C4-2B (cell line): ENCODE results near the gene MAP1B.

ENCODE experiments used
- ZFX ChIP-seq: fragments of 450-650 bp; IDR thresholded peaks from 2 replicates; pipeline ENCODE4 v1.6.1; 2017
- TF ChIP-seq, protein P1 (sequence below): fragments of 450-650 bp; conservative IDR thresholded peaks from 2 replicates; pipeline ENCODE4 v1.5.1; 2017; ENCODE audit warnings: mild to moderate bottlenecking

DNA sequence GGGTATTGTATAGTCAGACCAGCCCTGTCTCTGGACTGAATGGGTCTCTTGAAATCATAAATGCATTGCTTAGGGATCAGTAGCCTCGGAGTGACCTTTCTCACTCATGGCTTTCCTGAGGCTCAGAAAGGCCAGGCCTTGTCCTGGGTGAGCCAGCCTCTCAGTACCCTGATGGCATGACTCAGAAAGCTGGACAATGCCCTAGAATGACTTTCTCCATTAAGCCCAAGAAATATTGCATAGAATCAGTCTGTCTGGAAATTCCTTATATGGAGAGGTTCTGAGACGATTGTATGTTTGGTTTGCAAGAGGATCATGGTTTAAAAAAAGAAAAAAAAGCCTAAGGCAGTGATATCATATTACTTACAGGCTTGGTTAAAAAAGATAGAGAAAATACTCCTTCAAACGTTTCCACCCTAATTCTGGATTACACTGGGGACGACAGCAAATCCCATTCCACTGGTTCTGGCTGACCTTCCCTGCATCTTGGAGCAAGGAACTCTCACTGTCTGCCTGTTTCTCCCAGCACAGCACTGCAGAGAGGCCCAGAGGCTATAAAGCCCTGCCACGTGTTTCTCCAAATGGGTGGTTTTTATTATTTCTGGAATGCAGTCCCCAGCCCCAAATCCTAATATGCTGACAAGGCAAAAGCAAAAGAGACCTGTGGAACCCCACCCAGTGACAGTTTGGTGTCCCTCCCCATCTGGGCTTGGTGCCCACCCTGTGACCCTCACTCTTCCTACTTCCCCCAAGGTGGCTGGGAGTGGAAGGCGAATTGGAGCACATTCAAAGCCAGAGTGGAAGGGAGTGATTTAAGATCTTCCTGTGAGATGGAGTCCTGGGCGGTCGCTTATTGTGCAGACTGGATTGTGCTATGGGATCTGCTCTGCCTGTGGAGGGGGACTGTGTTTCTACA lies 34.4 kb downstream of the MAP1B start:
- TF ChIP-seq, protein P1, sequence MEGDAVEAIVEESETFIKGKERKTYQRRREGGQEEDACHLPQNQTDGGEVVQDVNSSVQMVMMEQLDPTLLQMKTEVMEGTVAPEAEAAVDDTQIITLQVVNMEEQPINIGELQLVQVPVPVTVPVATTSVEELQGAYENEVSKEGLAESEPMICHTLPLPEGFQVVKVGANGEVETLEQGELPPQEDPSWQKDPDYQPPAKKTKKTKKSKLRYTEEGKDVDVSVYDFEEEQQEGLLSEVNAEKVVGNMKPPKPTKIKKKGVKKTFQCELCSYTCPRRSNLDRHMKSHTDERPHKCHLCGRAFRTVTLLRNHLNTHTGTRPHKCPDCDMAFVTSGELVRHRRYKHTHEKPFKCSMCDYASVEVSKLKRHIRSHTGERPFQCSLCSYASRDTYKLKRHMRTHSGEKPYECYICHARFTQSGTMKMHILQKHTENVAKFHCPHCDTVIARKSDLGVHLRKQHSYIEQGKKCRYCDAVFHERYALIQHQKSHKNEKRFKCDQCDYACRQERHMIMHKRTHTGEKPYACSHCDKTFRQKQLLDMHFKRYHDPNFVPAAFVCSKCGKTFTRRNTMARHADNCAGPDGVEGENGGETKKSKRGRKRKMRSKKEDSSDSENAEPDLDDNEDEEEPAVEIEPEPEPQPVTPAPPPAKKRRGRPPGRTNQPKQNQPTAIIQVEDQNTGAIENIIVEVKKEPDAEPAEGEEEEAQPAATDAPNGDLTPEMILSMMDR = no peak
- no peak for TF ChIP-seq ZFX
